Right atrium auricular region (tissue), 2 donors: ENCODE results near the gene DAAM2. TPM values are rescaled to one million over a fixed set of nuclear protein-coding genes. Genes with fewer than 3 reads are reported as not detected.

Source experiments
- DNase-seq: peaks from one replicate; pipeline ENCODE4 v3.0.0-alpha.2; 2019; ENCODE audit warnings: low spot score
- H3K27ac ChIP-seq, 2 donors: fragments of 200-600 bp; sonication (generic); 1 replicate in 1 of 2; 2 replicates in 1 of 2; pipeline ENCODE4 v1.5.1; 2016 to 2019
- H3K27me3 ChIP-seq, 2 donors: fragments of 200-600 bp; sonication (generic); one replicate each; pipeline versions ENCODE4 v1.5.1 to v1.6.0; 2017 to 2019
- H3K36me3 ChIP-seq: fragments of 200-600 bp; sonication (generic); one replicate; pipeline ENCODE4 v1.5.1; 2016
- H3K4me1 ChIP-seq, 2 donors: fragments of 200-600 bp; sonication (generic); one replicate each; pipeline versions ENCODE4 v1.5.1 to v1.6.0; 2017 to 2019
- H3K4me3 ChIP-seq, 2 donors: fragments of 200-600 bp; sonication (generic); 1 replicate in 1 of 2; 2 replicates in 1 of 2; pipeline ENCODE4 v1.5.1; 2017 to 2019; ENCODE audit warnings: mild to moderate bottlenecking in 1 of 2, moderate library complexity in 1 of 2
- H3K9me3 ChIP-seq, 2 donors: fragments of 200-600 bp; sonication (generic); one replicate each; pipeline ENCODE4 v1.5.1; 2019
- CTCF ChIP-seq, 2 donors: fragments of 200-600 bp; sonication (generic); IDR thresholded peaks; one replicate each; pipeline ENCODE4 v1.5.1; 2019; ENCODE audit warnings: antibody characterized with exemption in 2 of 2
- total RNA-seq, 2 donors: library from RNA; depleted of rRNA; stranded (reverse); fragments of >200 nt; gene quantifications; one replicate each; pipeline ENCODE4 v1.1.0, GENCODE V29; 2016

Gene DAAM2
- total RNA-seq, 2 donors from 2014 or later, result 8.3 to 9.7 TPM

- DNase-seq, result no peak
- Histone ChIP-seq H3K36me3 (peaks cover 77% of the 10 kb centered on the region), H3K27ac (no peak overlapping the region), H3K4me1 (no peaks in the 10 kb centered on the region), H3K9me3 (no peaks in the 10 kb centered on the region), H3K4me3 (no peak overlapping the region), H3K27me3 (no peaks in the 10 kb centered on the region)
- no peak for TF ChIP-seq CTCF (IDR thresholded peaks at IDR 0.05)
Measured at GRCh38 chr6:39912446-39912845, 120.3 kb downstream of the DAAM2 start.

GRCh38 chr6:39913391-39913916 lies 121.3 kb downstream of the DAAM2 start:
- Histone ChIP-seq H3K27ac (no peak overlapping the region), H3K27me3 (no peaks in the 10 kb centered on the region), H3K9me3 (no peaks in the 10 kb centered on the region), H3K4me1 (no peaks in the 10 kb centered on the region), H3K4me3 (no peak overlapping the region), H3K36me3 (peaks cover 77% of the 10 kb centered on the region)
- TF ChIP-seq CTCF (IDR thresholded peaks at IDR 0.05), result no peak
- no peak for DNase-seq

GRCh38 chr6:39914239-39914638 lies 122.1 kb downstream of the DAAM2 start:
- Histone ChIP-seq H3K4me1 (no peaks in the 10 kb centered on the region), H3K27ac (no peak overlapping the region), H3K27me3 (no peaks in the 10 kb centered on the region), H3K4me3 (no peak overlapping the region), H3K36me3 (peaks cover 77% of the 10 kb centered on the region), H3K9me3 (no peaks in the 10 kb centered on the region)
- TF ChIP-seq CTCF (IDR thresholded peaks at IDR 0.05), result no peak
- no peak for DNase-seq

- Histone ChIP-seq H3K27me3 (no peaks in the 10 kb centered on the region), H3K4me3 (no peak overlapping the region), H3K27ac (no peak overlapping the region), H3K4me1 (no peaks in the 10 kb centered on the region), H3K9me3 (no peaks in the 10 kb centered on the region), H3K36me3 (peaks cover 63% of the 10 kb centered on the region)
- no peak for DNase-seq
- TF ChIP-seq CTCF (IDR thresholded peaks at IDR 0.05), result no peak
Measured at GRCh38 chr6:39915866-39916265, 123.7 kb downstream of the DAAM2 start.

GRCh38 chr6:39917329-39917728 lies 125.2 kb downstream of the DAAM2 start:
- Histone ChIP-seq H3K27ac (no peak overlapping the region), H3K9me3 (no peaks in the 10 kb centered on the region), H3K4me3 (no peak overlapping the region), H3K36me3 (peaks cover 48% of the 10 kb centered on the region), H3K27me3 (no peaks in the 10 kb centered on the region), H3K4me1 (no peaks in the 10 kb centered on the region)
- DNase-seq, result no peak
- TF ChIP-seq CTCF (IDR thresholded peaks at IDR 0.05), result no peak

- Histone ChIP-seq H3K36me3 (peaks cover 47% of the 10 kb centered on the region), H3K27me3 (no peaks in the 10 kb centered on the region), H3K4me3 (no peak overlapping the region), H3K27ac (no peak overlapping the region), H3K4me1 (no peaks in the 10 kb centered on the region), H3K9me3 (no peaks in the 10 kb centered on the region)
- DNase-seq, result no peak
- TF ChIP-seq CTCF (IDR thresholded peaks at IDR 0.05), result no peak
Measured at GRCh38 chr6:39917981-39918380, 125.8 kb downstream of the DAAM2 start.
